Stimulated activated CD4-positive, alpha-beta T cell treated with anti-CD3 and anti-CD28 coated beads, Interleukin-2, amount 100 ng/mL, for 48 hours (primary cell): ENCODE measurements around the gene PCSK5.
"Not testable (repeated sequence)": the region's sequence is repeated elsewhere in the genome, so short reads cannot be mapped to it uniquely, and the experiment has no call there.

ENCODE experiments used
- DNase-seq, 2 donors: peaks; one replicate each; pipeline ENCODE4 v3.0.0-alpha.2; 2020

PCSK5 gene

DNA sequence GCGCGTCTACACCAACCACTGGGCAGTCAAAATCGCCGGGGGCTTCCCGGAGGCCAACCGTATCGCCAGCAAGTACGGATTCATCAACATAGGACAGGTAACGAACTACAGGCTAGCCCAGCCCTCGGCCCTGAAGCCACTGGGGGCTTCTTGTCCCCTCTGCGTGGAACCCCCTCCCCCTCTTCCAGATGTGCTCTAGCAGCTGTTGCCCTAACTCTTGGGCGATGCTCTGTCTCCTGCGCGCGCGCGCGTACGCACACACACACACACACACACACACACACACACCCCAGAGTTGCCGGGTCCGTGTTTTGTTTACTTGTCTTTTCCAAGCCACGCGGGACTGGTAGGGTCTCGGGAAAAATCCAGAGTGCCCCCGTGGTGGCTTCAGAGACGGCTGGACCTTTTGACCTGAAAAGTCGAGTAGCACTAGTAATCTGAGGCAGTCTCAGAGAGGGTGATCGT lies 836 bp downstream of the PCSK5 start:
- DNase-seq: peak in 1 of 2 donors; percentile 20

DNA sequence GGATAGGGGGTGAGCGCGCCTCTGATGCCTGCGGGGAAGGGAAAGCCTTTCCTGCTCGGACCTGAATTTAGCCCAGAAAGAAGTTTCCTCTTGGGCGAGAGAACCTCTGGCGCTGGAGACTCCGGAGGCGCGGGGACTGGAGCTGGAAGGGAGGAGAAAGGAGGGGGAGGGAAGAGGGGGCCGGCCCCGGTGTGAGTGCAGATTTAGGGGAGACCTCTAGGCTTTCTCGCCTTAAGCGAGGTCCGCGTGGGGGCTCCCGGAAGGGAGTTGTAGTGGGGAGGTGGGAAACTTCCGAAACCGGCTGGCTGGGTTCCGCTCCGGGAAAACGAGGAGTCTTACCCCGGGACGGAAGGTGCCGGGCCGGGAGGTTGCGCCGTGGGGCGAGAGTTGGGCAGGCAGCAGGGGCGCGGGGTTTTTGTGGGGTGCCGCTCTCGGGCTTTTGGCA lies 1.3 kb downstream of the PCSK5 start:
- peak; percentile 6 to 14 for DNase-seq

DNA sequence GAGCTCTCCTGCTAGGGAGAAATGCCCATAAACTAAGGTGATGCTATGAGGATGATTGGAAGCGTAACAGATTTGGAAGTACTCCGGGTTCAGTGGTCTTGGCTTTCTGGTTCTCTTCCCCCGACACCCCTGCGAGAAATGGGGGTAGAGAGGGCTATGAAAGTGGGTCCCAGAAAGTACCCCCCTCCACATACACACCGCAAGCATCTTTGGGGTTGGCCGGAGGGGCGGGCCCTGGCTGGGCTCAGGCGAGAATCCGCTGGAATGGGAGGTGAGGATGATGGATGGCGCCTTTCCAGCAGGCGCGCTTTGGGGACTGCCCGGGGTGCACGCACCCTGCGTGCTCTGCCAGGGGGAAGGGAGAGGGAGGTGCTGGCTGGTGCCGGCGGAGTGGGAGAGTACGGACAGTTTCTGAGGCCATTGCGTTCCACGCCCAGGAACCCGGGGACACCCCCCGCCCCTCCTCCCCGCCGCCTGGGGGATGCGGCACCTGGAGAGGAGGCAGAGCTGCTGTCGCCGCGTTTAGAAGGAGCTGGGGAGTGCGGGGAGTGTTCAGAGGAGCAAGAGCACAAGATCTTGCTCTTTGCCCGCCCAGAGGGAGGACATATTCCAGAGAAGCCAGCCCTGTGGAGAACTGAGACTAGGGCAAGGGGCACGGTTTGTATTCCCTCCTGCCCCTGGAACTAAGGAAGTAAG lies 1.9 kb downstream of the PCSK5 start:
- peak; percentile 13 for DNase-seq

DNA sequence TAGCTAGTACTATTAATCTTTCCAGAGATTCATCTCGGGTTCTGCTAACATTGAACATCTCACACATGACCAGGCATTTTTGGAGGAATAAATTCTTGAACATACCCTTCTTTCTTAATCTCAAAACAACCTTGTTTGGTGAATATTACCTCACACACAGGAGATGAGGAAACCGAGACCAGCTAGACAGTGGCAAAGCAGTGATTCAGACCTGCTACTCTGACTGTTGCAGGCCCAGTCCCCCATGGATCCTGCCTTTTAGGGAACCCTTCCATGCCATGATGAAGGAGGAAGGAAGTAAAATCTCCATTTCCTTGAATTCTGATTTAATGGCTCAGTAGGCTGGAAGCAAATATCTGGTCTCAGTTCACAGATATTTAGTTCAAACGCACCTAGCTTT lies 2.6 kb downstream of the PCSK5 start:
- DNase-seq: no peak

DNA sequence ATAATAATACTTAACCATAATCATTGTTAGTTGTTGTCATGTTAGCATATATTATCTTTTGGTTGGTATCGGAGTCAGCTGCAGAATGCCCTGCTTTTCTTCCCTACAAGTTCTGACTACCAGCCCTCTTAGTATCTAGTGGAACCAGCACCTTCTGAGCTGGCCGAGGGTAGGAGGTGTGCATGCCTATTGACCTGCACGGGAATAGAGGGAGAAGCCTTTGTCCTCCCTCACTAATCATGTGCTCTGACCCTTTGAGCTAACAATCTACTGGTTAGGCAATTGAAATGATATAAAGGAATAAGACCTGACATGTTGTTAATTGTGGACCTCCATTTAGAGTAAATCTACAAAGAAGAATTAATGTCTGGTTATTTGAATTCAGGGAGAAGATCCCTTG lies 4.1 kb downstream of the PCSK5 start:
- no peak for DNase-seq

DNA sequence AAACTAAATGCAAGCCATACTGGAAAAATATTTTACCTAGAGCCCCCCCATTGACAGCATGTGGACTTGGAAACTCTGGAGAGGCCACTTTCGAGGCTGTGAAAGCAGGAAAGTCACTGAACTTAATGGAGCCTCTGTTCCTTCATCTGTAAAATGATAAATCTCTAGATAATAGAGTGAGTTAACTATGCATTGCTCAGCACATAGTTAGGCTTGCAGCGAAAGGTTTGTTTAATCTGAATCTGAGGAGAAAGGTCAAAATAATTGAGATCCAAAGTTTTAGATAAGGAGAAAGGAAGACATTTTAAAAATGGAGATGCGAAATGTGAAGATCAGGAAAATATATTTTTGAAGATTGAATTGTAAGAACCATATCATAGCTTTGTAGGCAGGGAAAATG lies 4.6 kb downstream of the PCSK5 start:
- DNase-seq: no peak

DNA sequence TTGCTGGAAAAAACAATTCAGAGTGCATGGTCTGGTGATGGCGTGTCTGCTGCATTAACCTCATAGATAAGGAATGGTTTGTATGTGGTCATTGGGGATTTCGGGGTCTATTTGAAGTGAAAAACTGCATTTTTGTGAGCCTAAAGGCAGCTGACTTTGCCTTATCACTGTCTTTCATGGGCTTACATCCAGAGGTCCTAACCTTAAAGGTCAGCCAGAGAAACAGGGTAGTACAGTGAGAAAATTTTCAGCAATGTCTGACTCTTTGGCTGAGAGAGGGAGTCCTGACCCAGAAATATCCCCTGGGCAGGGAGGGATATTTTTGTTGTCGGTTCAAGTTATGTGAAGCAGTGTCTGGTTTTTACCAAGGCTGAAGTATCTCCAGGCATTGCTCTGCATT lies 5.7 kb downstream of the PCSK5 start:
- no peak for DNase-seq

DNA sequence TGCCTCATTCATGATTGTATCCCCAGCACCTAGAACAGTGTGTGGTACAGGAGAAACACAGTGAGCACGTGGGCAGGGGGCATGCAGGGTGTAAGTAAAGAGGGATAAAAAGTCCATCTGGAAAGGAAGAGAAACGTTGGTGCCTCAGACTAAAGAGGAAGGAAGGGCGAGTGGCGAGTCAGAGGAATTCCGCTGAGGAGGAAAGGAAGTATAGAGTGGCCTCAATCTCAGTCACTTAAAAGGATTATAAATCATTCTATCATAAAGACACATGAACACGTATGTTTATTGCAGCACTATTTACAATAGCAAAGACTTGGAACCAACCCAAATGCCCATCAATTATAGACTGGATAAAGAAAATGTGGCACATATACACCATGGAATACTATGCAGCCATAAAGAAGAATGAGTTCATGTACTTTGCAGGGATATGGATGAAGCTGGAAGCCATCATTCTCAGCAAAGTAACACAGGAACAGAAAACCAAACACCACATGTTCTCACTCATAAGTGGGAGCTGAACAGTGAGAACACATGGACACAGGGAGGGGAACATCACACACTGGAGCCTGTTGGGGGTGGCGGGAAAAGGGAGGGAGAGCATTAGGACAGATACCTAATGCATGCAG lies 10.5 kb downstream of the PCSK5 start:
- DNase-seq: not testable (repeated sequence)

DNA sequence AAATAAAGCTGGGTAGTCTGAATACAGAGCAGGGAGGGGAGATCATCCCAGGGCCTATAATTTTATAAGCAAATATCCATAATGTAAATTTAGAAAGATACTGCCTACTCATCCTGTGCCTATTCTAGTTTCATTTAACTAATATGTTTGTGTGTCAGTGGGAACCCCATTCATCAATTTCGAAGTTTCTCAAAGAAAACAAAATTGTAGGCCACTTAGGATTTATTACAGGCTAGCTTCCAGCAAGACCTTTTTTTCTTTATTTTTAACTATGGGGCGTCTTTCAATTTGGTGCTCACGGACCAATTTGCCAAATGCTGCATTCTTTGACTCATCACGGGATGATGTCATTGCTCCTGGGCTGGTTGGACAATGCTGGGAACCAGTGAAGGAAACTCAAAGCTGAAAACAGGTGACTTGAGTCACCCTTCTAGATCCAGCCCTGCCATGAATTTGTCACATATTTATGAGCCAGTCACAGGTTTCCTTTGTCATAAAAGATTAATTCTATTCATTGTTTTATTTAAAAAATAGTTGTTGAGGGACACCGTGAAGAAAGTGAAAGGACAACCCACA lies 13.4 kb downstream of the PCSK5 start:
- no peak for DNase-seq

DNA sequence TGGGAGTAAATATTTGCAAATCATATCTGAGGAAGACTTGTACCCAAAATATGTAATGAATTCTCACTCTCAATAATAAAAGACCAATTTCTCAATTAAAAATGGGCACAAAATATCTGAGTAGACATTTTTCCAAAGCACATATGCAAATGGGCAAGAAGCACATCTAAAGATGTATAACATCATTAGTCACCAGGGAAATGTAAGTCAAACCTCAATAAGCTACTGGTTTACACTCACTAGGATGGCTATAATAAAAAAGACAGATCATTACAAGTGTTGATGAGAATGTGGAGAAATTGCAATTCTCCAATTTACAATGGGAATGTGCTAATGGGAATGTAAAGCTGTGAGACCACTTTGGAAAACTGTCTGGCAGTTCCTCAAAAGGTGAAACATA lies 13.9 kb downstream of the PCSK5 start:
- no peak for DNase-seq

DNA sequence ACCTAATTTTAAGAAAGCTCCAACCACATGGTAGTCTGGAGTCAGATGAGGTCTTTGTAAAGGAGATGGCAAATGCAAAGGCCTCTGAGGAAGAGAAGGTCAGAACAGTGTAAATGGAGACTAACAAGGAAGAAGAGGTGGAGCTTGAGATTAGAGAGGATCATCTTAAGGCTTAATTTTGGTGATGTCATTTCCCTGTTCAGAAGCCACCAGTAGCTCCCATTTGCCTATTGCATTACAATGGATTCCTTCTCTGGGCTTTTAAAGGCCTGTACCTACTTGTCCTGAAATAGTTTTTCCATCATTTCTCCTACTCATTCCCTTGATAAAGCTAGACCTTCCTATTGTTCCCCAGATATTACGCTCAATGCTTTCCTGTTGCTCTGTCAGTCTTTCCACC lies 16.1 kb downstream of the PCSK5 start:
- no peak for DNase-seq

DNA sequence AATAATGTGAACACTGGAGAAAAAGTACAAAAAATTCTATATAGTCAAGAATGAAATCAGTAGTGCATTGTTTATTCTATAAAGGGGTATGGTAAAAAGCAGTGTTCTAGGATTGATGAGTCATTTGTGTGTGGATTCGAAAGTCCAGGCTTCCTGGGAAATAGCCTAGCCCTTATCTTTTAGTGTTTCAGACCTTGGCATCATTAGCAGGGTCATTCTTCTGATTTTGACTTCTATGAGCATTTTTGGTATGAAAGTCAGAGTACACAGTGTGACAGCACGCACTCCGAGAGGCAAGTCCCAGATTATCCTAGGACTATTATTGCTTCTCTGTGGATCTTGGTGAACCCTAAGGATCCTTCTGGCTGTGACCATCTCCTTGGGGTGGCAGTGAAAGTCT lies 16.9 kb downstream of the PCSK5 start:
- DNase-seq: no peak

DNA sequence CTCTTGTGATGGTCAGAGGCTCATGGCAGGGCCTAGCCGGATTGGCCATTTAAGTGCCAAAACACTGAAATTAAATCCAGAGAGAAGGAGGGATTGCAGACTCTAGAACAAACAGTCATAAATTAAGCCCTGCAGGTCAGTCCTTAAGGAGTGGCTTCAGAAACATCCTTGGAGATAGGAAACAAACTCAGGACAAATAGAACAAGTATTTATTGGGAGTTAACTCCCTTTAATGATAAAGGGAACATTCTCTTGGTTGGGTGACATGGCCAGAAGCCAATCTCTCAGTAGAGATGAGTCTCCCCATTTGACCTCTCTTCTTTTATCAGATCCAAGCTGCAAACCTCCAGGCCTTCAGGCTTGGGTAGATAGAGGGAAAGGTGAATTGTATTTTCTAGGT lies 17.4 kb downstream of the PCSK5 start:
- DNase-seq: no peak

DNA sequence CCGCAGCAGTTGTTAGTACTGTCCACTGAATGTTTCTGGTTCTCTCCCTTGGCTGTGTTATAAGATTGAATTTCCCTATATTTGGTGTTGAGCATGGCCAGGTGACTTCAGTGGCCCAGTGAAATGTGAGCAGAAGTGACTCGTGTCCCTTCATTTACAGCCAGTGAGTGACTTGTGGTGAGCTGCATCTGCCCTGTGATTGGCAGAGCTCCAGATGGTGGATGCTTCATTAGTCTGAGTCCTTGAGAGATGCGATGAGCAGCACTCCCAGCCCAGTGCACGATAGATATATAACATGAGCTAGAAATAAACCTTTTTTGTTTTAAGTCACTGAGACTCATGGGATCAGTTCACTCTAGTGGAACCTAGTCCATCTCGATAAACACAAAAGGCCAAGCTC lies 19.3 kb downstream of the PCSK5 start:
- no peak for DNase-seq

DNA sequence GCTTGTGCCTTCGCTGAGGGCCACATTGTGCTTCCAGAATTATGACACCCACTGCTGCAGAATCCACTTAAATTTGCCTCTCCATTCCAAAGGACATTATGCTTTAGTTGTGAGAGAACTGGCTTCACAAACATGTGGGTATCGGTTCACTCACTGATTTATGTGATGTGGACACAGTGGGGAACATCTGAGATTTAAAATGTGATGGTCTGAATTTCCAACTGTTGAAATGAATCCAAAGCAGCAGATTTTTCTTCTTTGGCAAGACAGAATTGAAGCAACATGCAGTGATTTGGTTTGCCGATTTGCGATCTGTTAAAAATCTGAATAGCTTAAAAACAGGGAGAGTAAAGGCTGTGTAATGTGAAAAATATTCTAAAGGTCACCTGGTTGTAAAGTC lies 20.3 kb downstream of the PCSK5 start:
- no peak for DNase-seq

DNA sequence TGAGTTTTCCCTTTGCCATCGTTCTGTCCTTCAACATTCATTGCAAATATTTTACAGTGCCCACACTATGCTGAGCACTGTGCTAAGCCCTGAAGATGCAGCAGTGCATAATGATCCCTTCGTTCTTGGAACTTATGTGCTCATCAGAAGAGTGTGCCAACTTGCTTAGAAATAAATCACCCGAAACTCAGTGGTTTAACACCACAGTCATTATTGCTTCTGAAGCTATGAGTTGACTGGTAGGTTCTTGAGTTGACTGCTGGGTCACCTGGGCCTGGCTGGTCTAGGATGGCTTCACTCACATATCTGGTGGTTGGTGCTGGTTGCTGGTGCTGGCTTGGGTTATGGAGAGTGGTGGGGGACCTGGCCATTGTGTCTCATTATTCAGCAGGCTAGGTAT lies 20.9 kb downstream of the PCSK5 start:
- DNase-seq: no peak

DNA sequence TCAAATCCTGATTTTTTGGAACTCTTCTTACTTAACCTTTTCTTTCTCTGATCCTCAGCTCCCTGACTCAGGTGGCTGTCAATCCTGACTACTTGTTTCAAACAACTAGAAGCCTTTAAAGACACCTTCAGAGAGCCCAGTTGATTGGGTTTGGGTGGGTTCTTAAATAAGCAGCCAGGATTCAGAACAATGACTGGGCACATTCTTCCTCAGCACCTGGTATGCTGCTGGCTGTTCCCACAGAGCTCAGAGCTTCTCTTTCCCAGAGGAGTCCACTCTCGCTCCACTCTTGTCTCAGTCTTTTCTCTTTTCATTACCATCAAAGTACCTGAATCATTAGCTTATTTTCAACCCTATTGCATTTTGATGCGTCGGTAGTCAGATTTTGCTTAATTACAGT lies 22.5 kb downstream of the PCSK5 start:
- no peak for DNase-seq

DNA sequence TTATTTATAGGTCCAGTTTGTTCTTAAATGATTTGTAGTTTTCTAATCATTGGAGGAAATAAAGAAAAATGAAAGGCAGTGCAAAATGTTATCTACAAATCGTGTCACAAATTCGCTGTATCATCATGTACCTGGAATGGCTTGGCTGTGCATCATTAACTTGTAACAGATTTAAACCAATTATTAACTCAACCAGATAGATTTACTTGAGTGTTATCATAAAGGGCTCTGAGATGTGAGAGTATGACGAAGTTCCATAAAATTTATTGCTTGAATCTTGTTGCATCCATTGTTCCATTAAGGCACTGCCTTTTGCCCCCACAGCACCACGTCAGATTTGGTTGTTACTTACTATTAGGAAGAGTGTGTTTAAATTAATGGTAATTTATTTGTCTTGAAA lies 23.5 kb downstream of the PCSK5 start:
- no peak for DNase-seq

DNA sequence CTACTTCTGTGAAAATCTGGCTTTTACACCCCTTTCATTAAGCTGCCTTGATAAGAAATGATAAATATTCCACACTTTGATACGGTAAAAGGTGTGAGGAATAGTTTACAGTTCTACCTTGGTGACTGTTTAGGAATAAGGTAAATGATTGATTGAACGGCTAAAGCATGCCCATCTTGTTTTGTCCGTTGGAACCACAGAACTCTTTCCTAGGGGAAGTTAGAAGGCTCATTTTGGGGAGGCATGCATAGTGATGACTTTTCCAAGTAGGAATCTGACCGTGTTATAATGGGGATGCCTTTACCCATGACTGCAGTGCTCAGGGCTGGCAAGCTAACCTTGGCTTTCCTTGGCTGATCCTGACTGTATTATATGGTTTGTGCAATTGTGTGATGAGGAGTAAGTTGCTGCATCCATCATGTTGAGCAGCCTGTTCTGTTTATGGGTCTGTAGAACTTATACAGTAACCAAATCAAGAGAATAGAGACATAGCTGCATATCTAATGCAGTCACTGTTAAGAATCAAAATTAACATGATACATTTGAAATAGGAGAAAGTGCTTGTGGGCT lies 24.5 kb downstream of the PCSK5 start:
- no peak for DNase-seq

DNA sequence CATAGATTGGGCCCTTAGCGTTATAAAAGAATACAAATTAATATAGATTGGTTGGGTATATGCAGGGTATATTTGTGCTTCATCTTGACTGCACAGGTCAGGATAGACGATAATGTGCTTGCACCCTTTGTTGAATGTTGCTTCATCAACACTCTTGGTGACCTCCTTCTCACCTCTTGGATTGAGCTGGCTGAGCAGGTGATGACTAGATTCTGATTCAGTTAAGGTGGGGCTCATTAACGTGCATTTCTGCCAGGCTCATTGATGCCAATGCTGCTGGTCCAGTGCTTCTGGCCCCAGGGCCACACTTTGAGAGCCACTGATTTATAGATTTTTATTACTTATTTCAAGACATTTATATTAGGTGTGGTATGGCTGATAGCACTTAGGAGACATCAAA lies 27.7 kb downstream of the PCSK5 start:
- DNase-seq: no peak

DNA sequence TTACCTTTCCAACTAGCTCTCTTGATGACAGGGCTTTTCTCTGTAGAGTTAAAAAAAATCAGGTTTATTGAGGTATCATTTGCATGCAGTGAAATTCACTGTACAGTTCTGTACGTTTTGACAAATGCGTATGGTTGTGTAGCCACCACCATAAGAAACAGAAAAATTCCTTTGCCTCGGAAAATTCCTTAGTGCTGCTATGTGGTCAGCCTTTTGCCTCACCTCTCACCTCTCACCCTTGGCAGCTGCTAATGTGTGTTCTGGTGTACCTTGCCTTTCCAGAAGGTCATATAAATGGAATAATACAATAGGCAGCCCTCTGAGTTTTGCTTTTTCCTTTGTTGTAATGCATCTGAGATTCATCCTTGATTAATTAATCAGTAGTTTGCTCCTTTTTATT lies 28.4 kb downstream of the PCSK5 start:
- no peak for DNase-seq

DNA sequence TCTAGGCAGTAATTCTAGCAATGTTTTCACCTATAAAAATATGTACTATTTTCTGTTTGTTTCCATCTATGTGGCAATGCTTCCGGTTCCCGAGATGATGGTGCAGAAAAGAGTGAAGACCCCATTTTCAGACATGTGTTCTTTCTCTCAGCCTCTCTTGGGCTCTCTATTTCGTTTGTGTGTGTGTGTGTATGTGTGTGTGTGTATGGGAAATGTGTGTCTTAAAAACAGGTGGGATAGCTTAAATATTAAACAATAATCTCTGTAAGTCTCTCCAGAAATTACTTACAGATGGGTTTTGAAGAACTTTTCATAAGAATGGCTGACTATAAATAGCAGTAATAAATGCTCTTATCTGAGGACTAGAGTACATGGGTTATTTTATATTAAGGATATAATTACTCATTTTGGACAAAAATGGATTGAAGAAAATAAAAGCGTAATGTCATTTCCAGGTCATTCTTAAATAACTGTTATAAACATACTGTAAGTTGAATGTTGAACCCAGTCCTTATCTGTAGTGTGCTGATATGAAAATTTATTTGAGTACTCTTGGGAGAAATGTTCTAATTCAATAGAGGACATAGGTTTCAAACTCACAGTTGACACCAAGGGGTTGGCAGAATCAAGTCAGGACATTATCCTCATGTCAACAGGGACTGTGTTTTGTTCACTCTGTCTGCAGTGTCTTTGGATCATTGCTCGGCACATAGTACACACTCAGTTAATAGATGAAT lies 31.1 kb downstream of the PCSK5 start:
- no peak for DNase-seq

DNA sequence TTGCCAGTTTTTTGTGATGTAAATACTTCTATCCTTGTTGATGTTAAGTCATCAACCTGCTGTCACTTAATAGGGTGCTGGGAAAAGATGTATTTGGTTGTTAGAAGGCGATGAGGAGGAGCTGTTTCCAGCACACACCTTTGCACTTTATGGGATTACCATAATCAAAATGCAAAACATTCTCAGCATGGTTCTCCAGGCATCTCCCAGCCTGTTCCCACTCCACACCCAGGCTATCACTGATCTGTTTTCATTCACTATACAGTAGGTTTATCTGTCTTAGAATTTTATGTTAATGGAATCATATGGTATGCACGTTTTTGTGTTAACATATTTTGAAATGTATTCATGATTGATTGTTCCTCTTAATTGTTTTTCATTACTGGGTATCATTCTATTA lies 35.9 kb downstream of the PCSK5 start:
- DNase-seq: no peak

DNA sequence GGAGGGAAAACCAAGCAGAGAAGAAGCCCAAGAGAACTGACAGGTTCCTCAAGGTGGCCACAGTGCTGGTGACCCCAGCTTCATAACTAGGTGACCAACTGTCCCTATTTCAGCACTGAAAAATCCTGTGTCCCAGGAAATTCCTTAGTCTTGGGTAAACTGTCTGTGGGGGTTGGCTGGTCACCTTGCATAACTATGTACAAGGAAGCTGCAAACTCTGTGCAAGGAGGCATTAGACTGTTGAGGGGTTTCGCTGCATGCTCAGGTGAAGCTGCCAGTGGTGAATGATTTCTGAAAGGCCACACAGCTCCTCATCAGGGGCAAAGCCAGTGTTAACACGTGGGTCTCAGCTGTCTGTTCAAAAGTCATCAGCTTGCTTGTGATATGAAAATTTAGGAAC lies 36.9 kb downstream of the PCSK5 start:
- DNase-seq: no peak
